ENCODE results near the gene ATP2A1. TPM values are rescaled to one million over a fixed set of nuclear protein-coding genes. Genes with fewer than 3 reads are reported as not detected.
"Not testable (repeated sequence)": the region's sequence is repeated elsewhere in the genome, so short reads cannot be mapped to it uniquely, and the experiment has no call there.

Gene ATP2A1
- polyA plus RNA-seq, 1 donor: 758 TPM

- DNase-seq: peak; percentile 53
Observed at GRCh38 chr16:28863929-28864793, 14.1 kb upstream of the ATP2A1 start.

DNA sequence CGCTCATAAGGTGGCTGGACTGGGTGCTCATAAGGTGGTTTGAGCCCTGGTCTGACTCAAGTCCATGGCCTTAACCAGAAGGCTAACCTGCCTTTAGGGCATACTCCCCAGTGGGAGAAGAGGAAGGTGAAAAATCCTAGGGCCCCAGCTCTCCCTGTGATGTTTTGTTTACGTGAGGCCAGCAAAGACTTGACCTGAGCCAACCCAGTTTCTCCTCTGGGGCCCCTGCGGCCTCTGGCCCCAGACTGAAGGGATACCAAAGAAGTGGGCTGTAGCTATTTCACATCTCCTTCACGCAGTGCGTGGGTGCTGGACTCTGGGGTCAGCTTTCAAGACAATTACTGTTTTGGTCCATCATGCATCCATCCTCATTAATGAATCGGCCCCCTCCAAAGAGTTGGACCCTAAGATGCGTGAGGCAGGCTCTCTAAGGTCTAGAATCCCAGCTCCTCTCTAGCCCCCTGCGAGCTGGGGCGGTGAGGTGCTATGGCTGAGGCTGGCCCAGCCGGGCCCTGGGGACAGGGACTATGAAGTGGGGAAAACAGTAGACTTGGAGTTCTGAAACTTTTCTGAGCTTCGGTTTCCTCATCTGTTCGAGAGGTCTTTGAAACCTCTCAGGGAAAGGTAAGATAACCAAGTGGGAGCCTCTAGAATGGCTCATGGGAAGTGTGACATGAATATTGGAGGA is 13.1 kb upstream of the ATP2A1 start:
- DNase-seq: no peak

GRCh38 chr16:28865722-28866453 is 12.4 kb upstream of the ATP2A1 start:
- no peak for DNase-seq

DNA sequence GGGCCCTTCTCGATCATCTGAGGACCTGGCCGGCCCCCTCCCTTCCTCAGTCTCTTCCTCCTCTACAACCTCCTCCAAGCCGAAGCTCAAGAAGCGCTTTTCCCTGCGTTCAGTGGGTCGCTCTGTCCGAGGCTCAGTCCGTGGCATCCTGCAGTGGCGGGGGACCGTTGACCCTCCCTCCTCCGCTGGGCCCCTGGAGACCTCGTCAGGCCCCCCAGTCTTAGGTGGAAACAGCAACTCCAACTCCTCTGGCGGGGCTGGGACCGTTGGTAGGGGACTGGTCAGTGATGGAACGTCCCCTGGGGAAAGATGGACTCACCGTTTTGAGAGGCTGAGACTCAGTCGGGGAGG is 11.9 kb upstream of the ATP2A1 start:
- DNase-seq: no peak

- DNase-seq: no peak
Observed at GRCh38 chr16:28867241-28867640, 11.0 kb upstream of the ATP2A1 start.

DNA sequence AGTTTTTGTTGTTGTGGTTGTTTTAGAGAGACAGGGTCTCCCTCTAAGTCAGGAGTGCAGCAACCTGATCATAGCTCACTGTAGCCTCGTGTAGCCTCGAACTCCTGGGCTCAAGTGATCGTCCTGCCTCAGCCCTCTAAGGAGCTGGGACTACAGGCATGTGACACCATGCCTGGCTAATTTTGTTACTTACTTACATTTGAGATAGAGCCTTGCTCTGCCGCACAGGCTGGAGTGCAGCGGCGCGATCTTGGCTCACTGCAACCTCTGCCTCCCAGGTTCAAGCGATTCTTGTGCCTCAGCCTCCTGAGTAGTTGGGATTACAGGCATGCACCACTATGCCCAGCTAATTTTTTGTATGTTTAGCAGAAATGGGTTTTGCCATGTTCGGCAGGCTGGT is 10.6 kb upstream of the ATP2A1 start:
- DNase-seq: not testable (repeated sequence)

DNA sequence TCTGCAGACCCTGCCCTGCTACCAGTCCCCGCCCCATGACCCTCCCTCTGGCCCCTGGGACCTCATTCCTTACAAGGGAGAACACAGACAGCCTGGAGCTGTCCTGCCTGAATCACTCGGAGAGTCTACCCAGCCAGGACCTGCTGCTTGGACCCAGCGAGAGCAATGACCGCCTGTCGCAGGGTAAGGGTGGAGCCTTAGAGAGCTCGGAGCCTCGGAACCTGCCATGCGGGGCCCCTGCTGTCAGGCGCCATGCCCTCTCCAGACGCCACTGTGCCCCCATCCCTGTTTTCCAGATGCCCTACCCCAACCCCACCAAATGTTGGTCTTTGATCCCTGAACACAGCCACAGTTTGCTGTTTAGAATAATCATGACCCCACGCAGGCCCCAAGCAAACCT is 9.1 kb upstream of the ATP2A1 start:
- no peak for DNase-seq

- no peak for DNase-seq
Observed at GRCh38 chr16:28872952-28873351, 5.3 kb upstream of the ATP2A1 start.

- no peak for DNase-seq
Observed at GRCh38 chr16:28873543-28874201, 4.6 kb upstream of the ATP2A1 start.

DNA sequence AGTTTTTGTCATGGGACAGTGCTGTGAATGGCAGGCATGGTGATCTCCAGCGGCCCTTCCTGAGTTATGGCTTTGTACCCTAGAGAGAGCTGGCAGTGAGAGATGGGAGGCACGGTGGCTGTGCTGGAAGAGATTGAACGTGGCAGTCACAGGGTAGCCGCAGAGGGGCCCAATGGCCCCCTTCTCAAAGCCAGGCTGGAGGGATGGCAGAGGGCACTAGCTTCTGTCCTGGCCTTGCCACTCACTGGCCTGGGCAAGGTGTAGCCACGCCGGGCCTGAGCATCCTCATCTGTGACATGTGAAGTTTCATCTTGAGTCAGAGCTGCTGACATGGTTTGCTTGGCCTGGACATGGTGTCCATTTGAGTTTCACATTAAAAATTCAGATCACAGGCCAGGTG is 3.9 kb upstream of the ATP2A1 start:
- no peak for DNase-seq

DNA sequence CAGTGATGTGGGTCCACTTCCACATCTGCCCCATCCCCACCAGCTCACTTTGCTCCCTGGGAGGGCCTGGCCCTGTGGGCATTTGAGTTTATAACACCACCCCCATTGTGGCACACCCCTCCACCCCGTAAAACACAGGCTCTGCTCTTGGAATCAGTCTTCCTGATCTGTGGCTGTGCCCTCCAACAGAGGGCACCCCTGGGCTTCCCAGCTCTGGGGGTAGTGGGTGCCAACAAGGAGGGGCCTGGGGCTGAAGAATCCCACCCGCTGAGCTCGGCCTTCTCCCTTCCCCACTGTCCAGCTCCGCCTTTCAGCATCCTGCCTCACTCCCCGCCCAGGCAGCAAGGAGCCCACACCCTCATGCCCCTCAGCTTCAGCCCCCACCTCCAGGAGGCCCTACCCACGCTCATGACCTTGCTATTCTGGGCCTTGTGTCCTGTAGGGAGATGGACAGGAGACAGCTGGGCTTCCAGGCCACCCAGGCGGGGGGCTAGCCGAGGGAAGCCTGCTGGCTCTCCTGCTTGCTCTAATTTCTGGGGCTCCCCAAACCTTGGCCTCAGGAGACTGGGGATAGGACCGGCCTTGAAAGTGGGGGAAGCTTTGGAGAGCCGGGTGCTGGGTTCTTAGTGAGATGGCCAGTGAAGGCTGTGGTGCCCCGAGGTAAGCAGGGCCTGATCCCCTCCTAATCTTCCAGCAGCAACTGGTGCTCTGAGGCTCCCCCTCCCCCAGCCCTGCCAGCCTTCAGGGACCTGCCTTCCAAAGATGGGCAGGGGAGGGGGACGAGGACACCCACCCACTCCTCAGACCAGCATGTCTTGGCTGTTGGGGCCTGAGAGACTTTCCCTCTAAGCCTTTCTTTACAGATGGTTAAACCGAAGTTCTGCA is 2.9 kb upstream of the ATP2A1 start:
- peak; percentile 48 for DNase-seq

DNA sequence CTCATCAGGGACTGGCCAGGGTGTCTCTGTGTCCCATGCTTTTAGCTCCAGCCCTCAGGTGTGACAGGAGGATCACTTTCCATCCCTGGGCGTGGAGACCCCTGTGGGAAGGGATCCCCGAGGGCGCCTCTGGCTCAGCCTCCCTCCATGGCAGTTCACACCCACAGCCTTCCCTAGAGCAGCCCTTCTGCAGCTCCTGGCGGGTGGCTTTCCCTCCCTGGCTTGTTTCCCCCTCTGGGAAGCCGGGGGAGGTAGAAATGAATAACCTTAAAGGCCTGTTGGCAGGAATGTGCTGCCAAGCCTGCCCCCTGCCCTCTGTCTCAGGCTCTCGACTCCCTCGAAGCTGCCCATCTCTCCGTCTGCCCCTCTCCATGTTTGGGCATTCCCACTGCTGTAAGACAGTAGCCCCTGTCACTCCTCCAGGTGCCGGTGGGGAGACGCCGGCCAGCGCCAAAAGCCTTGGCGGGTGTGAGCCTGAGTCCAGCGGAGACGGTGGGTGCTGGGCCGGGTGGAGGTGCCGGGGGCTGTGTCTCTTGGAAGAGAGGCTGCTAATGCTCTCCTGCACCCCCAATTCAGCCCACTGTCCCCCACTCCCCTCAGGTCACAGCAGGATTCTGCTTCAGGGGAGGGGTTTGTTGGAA is 2.1 kb upstream of the ATP2A1 start:
- no peak for DNase-seq

DNA sequence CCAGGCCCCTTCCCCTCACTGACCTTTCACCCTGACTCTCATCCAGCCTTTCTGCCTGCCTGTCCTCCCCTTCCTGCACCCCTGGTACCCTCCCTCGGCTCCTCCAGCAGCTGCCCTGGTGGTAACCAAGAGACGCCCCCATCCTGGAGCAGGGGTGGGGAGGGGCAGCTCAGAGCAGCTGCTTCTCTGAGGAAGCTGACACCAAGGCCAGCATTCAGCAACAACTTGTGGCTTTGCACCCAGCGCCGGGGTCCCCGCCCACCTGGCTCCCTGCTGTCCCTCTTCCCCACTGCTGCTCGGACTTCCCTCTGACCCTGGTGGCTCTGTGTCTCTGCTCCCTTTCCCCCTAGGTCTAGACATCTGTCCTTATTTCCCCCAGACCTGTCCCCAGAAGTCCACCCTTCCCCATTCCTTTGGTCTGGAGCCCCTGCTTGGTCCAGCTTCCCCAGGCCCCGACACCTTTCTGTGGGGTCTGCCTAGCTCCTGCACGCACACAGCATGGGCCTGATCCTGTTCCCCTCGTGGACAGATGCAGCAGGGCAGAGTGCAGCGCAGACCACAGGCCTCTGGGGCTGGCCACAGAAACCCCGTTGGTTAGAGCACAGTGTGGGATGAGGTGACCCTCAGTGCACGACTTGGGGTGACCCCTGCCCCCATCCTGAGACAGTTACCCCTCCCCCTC is 1.2 kb upstream of the ATP2A1 start:
- no peak for DNase-seq

GRCh38 chr16:28877655-28878000 is 660 bp upstream of the ATP2A1 start:
- no peak for DNase-seq

- no peak for DNase-seq
Observed at GRCh38 chr16:28879261-28879840, 1.1 kb downstream of the ATP2A1 start.

GRCh38 chr16:28879841-28880588 is 1.7 kb downstream of the ATP2A1 start:
- peak; percentile 85 for DNase-seq

- no peak for DNase-seq
Observed at GRCh38 chr16:28880589-28880915, 2.3 kb downstream of the ATP2A1 start.

DNA sequence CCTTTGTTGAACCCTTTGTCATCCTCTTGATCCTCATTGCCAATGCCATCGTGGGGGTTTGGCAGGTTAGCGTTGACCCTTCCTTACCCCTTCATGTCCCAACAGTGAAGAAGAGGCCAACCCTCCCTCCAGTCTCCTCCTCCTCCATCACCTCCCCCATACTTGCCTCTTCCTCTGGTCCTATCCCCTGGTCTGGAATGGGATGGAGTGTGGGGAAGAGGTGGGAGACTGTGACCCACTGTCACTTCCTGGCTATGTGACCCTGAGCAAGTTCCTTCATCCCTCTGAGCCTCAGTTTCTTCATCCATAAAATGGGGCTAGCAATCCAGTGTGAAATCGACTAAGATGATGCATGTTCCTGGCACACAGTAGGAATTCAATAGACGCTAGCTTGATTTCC is 2.7 kb downstream of the ATP2A1 start:
- no peak for DNase-seq

DNA sequence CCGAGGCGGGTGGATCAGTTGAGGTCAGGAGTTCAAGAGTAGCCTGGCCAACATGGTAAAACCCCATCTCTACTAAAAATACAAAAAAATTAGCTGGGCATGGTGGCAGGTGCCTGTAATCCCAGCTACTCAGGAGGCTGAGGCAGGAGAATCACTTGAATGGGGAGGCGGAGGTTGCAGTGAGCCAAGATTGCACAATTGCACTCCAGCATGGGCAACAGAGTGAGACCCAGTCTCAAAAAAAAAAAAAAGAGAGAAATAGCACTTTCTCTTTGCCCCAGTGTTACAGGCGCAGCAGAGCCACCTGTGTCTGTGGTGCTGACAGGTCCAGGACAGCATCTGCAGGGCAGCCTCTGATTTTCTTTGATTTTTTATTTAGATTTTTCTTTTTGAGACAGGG is 3.3 kb downstream of the ATP2A1 start:
- not testable (repeated sequence) for DNase-seq

Measured in hindlimb muscle (tissue), 1 donor.